Cardiac muscle cell (in vitro differentiated cells and primary cell): Measurements from ENCODE around the gene RNGTT. TPM values are rescaled to one million over a fixed set of nuclear protein-coding genes. Genes with fewer than 3 reads are reported as not detected.

Source experiments
- DNase-seq, 2 donors: peaks; one replicate each; pipeline versions ENCODE4 v3.0.0 to v3.0.0-alpha.2; 2010 to 2017; ENCODE audit warnings: low read depth in 1 of 2, low spot score in 1 of 2
- H3K27ac ChIP-seq: fragments of 200-600 bp; sonication (generic); 2 replicates; pipeline ENCODE4 v1.5.1; 2016
- H3K27me3 ChIP-seq: fragments of 200-600 bp; sonication (generic); 2 replicates; pipeline ENCODE4 v1.6.0; 2016; ENCODE audit warnings: control low read depth
- H3K36me3 ChIP-seq: fragments of 200-600 bp; sonication (generic); 2 replicates; pipeline ENCODE4 v1.5.1; 2016; ENCODE audit warnings: control low read depth
- H3K4me1 ChIP-seq: fragments of 200-600 bp; sonication (generic); 2 replicates; pipeline ENCODE4 v1.8.1; 2017; ENCODE audit warnings: low read depth, mild to moderate bottlenecking, mixed run types
- H3K4me3 ChIP-seq: fragments of 200-600 bp; sonication (generic); 2 replicates; pipeline ENCODE4 v1.5.1; 2016; ENCODE audit warnings: mild to moderate bottlenecking
- H3K9me3 ChIP-seq: fragments of 200-600 bp; sonication (generic); 2 replicates; pipeline ENCODE4 v1.5.1; 2017; ENCODE audit warnings: low read depth, mild to moderate bottlenecking, control low read depth
- polyA plus RNA-seq: library from polyadenylated mRNA; unstranded; fragments of >200 nt; fragmentation: Nextera tagmentation; extraction: Ambion mirVana; gene quantifications from 2 replicates; pipeline ENCODE4 v1.2.1, GENCODE V29; 2016
- total RNA-seq: library from RNA; depleted of rRNA; stranded (reverse); fragments of >200 nt; gene quantifications from 2 replicates; pipeline ENCODE4 v1.2.3, GENCODE V29; 2016
- TF ChIP-seq, protein P1 (sequence below): IDR thresholded peaks from 2 replicates; pipeline ENCODE4 v1.5.1; 2012; ENCODE audit warnings: low read depth, mild to moderate bottlenecking, low read length

Gene RNGTT
- total and polyA plus RNA-seq, 2 experiments from 2014 or later: 10.9 to 12.5 TPM

DNA sequence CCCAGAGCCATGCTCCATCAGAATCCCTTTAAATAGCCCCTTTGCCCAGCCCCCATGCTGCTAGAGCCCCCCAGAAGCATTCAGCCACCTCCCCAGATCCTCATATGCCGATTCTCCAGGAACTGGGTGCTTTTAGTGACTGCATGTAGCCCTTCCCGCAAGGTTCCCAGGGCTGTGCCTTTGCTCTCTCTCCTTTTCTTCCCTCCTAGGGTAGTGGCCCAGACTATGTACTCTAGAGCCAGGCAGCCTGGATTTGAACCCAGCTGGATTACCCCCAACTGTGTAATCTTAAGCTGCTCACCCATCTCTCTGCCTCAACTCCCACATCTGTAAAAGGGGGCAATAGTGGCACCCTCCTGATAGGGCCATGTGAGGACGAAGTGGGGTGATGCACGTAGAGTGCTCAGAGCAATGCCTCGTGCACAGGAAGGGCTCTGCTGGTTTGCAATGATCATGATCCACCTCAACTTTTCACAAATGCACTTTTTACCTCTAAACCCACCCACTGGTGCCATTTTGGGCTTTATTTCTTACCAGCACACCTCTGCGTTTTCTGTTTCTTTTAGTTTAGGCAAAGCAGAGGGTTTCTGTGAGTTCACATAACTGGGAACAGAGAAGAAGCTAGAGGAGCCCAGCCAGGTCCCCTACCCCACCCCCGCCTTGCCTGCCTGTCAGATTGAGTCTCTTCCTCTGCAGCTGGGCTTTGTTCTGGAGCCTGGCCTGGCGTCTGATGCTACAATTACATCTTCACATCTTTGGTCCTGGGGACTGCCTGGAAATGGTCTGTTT lies 396.5 kb downstream of the RNGTT start:
- Histone ChIP-seq H3K4me1 (no peaks in the 10 kb centered on the region), H3K27me3 (no peaks in the 10 kb centered on the region), H3K4me3 (no peak overlapping the region), H3K9me3 (no peaks in the 10 kb centered on the region), H3K36me3 (no peaks in the 10 kb centered on the region), H3K27ac (no peak overlapping the region)
- no peak for DNase-seq
- TF ChIP-seq, protein P1, sequence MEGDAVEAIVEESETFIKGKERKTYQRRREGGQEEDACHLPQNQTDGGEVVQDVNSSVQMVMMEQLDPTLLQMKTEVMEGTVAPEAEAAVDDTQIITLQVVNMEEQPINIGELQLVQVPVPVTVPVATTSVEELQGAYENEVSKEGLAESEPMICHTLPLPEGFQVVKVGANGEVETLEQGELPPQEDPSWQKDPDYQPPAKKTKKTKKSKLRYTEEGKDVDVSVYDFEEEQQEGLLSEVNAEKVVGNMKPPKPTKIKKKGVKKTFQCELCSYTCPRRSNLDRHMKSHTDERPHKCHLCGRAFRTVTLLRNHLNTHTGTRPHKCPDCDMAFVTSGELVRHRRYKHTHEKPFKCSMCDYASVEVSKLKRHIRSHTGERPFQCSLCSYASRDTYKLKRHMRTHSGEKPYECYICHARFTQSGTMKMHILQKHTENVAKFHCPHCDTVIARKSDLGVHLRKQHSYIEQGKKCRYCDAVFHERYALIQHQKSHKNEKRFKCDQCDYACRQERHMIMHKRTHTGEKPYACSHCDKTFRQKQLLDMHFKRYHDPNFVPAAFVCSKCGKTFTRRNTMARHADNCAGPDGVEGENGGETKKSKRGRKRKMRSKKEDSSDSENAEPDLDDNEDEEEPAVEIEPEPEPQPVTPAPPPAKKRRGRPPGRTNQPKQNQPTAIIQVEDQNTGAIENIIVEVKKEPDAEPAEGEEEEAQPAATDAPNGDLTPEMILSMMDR: no peak

DNA sequence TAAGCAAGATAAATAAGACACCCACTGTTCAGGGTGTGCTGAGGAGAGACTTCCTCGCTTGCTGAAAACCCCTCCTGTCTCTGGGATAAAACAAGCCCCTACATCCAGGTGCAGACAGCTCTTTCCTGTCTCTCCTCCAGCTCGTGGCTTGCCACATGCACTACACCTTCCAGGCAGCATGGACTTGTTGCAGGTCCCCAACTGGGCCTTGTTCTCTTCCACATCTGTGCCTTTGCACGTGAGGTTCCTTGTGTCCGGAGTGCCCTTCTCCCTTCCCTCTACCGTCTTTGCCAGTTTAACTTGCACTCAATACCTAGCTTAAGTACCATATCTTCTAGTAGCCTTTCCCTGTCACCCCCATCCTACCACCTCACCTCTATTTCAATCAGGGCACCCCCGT lies 397.6 kb downstream of the RNGTT start:
- TF ChIP-seq, protein P1: no peak
- no peaks in the 10 kb centered on the region for H3K4me1 ChIP-seq

DNA sequence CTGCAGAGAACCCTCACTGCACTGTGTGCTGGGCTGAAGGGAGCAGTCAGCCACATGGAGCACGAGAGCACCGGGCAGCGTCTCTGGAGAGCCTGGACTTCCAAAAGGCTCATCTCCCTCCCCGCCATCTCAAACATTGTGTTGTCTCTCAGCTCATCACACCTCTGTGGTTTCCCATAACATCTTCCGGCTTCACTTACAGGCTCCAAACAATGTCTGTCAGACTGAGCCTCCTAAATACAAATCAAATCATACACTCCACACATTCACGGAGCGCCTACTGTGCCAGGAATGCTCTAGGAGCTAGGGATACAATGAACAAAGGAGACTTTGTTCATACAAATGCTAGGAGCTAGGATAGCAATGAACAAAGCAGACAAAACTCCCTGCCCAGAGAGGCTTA lies 398.0 kb downstream of the RNGTT start:
- no peak overlapping the region for H3K27ac ChIP-seq
- H3K4me3 ChIP-seq: no peak overlapping the region
- no peaks in the 10 kb centered on the region for H3K9me3 ChIP-seq
- TF ChIP-seq, protein P1: no peak
- H3K36me3 ChIP-seq: no peaks in the 10 kb centered on the region
- no peaks in the 10 kb centered on the region for H3K27me3 ChIP-seq
- no peaks in the 10 kb centered on the region for H3K4me1 ChIP-seq
- DNase-seq: no peak

More for the DNA sequence above, 397.6 kb downstream of the RNGTT start:
- no peaks in the 10 kb centered on the region for H3K36me3 ChIP-seq
- no peaks in the 10 kb centered on the region for H3K27me3 ChIP-seq
- H3K9me3 ChIP-seq: no peaks in the 10 kb centered on the region
- H3K4me3 ChIP-seq: no peak overlapping the region
- DNase-seq: no peak
- no peak overlapping the region for H3K27ac ChIP-seq

DNA sequence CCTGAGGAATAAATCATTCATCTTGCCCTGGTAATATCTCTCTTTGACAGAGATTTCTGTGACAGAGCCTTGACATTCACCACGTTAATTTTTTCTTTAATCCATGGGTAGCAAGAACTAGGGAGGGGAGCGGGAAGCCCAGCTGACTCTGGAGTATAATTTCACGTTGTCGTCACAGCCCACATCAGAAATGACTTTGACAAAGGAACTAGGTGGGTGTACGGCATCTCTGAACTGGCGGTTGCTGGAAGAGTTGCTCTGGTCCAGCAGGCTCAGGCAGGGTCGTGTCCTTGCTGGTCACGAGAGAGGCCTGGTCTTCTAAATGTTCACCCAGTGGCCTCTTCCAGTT lies 400.2 kb downstream of the RNGTT start:
- TF ChIP-seq, protein P1: no peak
- Histone ChIP-seq H3K4me1 (no peaks in the 10 kb centered on the region), H3K4me3 (no peak overlapping the region), H3K36me3 (no peaks in the 10 kb centered on the region), H3K9me3 (no peaks in the 10 kb centered on the region), H3K27ac (no peak overlapping the region), H3K27me3 (no peaks in the 10 kb centered on the region)
- no peak for DNase-seq

DNA sequence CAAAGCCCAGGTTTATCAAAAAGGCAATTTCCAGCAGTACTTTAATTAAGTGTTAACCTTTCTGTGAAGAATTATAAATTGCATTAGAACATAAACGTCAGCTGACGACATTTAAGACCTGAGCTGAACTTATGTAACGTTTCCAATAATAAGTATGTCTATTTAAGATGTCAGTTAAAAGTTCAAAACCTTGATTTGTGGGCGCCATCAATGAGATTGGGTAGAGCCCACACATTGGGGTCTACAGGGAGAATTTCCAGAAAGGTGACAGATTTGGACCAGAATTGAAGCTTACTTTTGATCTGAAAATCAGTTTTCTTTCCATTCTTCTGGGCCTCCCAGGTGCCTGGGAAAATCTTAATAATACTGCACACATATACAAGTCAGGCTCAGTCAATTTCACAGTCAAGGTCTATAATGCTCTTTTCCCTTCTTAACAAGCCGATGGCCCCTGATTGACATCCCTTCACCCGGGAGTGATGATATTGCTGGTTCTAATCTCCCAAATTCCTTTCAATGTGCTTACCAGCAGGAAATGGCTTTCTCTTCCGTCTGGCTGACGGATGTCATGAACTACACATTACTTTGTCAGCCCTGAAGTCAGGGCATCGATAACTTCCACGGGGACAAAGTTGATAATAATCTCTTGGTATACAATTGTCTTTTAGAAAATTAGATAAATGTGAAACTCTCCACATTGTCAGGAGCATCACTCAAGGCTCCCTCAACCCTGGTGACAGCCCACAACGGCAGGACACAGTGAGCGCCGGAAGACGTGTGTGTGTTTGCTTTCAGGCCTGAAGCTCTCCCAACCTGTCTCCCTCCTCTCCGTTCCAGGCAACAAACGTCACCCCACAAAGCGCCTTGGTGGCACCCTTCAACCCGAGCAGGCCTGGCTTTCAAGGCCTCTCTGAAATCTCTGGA lies 400.8 kb downstream of the RNGTT start:
- DNase-seq: no peak
- no peaks in the 10 kb centered on the region for H3K36me3 ChIP-seq
- TF ChIP-seq, protein P1: no peak
- H3K4me3 ChIP-seq: no peak overlapping the region
- no peaks in the 10 kb centered on the region for H3K9me3 ChIP-seq
- no peaks in the 10 kb centered on the region for H3K4me1 ChIP-seq
- no peaks in the 10 kb centered on the region for H3K27me3 ChIP-seq
- H3K27ac ChIP-seq: no peak overlapping the region
